NCI-H345 treated with DMSO at 0.1 percent for 48 hours (cell line): ENCODE data around the gene ABCC1.
"Not testable (repeated sequence)": the region's sequence is repeated elsewhere in the genome, so short reads cannot be mapped to it uniquely, and the experiment has no call there.

ENCODE experiments used
- DNase-seq: peaks from one replicate; lab custom pipeline; 2025; ENCODE audit not compliant: unreplicated experiment; lab: John Stamatoyannopoulos, UW

ABCC1 gene

DNA sequence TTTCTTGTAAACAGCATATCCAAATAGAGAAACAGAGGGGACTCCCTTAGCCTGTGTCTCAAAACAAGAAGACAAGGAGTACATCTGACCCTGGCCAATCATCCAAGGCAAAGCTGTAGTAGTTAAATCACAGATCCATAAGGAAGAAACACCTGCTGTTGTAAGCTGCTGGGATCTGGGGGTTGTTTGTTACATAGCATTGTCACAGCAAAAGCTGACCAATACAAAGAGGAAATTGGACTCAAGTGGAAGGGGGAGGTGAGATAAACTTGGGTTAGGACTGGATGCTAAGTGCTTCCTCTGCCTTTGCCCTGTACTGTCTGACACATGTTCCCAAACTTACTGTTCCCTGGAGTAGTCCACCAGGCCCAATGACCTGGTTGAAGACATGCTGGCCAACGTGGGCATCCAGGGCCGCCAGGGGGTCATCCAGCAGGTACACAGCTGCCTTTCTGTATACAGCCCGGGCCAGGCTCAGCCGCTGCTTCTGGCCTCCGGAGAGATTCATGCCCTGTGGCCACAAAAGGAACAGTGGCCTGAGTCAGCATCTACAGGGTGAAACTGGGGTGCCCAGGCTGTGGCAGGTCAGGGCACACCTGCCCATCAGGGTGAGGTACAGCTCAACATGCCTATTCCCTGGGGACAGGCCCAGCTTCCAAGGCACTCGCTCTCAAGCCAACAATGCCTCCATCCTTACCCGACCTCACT lies 229.2 kb downstream of the ABCC1 start:
- no peak for DNase-seq

DNA sequence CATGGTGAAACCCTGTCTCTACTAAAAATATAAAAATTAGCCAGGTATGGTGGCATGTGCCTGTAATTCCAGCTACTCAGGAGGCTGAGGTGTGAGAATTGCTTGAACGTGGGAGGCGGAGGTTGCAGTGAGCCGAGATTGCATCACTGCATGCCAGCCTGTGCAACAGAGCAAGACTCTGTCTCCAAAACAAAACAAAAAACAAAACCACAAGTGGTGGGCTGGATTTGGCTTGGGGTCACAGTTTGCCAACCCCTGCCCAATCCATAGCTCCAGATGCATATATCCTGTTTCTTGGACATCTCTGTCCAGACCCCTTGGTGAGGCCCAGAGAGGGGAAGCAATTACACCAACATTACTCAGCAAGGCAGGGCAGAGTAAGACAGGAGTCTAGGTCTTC lies 232.3 kb downstream of the ABCC1 start:
- not testable (repeated sequence) for DNase-seq

DNA sequence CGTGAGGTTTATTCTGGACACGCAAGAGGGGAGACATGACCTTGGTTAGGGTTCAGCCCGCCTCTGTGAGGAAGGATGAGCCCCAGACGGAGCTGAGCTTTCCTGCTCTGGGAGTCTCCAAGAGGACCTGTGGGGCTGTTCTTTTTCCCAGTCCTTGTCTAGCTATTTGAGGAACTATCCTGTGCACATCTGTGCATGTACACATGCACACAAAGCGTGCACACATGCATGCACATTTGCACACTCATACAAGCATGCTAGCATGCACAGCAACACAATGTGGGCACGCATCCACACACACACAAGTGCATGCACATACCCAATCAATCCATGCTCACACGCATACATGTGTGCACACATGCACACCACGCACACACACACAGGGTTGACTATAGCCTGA lies 233.5 kb downstream of the ABCC1 start:
- no peak for DNase-seq

DNA sequence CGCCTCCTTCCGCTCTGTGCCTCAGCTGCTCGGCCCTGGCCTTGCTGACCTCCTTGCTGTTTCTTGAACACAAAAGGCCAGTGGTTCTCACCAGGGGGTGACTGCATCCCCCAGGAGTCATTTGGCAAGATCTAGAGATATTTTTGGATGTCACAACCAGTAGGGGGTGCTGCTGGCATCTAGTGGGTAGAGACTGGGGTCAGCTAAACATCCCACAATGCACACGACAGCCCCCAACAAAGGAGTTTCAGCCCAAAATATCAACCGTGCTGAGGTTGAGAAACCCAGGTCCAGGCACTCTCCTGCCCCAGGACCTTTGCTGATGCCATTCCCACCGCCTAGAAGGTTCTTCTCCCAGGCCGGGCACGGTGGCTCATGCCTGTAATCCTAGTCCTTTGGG lies 234.1 kb downstream of the ABCC1 start:
- DNase-seq: no peak

DNA sequence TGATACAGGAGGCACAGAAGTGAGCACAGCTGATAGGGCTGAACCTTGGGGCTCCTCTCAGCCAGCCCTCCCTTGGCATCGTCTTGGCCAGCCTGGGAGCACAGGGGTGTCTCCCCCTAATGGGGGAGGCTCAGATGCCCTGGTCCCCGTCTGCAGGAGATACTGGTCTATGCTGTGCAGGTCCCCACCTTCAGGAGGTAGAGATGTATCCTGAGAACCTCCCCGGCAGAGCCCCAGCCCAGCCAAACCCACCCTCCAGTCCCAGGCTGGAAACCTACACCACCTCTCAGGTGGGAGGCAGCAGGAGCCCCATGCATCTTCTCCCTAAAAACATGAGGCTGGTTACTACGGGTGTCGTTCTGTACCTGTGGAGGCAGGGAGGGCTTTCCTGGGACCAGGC lies 235.2 kb downstream of the ABCC1 start:
- DNase-seq: no peak

DNA sequence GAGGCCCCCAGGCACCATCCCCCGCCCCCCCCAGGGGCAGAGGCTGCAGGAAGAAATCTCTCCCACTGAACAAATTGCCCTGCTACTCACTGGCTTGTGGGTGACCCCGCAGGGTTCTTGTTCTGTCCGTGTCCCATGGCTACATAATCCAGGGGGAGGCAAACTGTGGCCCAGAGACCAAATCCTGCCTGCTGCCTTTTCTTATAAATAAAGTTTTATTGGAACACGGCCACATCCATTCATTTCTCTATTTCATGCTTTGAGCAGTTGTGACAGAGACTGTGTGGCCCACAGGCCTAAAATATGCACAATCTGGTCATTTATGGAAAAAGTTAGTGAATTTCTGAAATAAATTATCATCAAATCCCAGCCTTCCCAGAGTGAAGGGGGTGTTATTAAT lies 235.7 kb downstream of the ABCC1 start:
- DNase-seq: no peak

DNA sequence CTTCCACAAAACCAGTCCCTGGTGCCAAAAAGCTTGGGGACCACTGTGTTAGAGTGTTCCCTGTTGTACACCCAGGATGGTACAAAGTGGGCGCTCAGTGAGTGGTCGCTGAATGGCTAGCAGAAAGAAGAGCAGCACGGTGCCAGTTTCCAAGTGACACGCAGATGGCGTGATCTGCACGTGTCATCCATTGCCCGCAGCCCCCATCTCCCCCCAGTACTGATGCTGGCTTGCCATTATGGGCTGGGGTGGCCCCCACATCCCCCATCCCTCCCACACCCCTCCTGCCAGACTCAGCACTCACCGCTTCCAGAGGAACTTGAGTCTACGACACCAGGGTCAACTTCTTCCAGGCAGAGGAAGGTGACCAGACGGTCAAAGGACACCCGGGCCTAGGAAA lies 237.4 kb downstream of the ABCC1 start:
- DNase-seq: no peak

DNA sequence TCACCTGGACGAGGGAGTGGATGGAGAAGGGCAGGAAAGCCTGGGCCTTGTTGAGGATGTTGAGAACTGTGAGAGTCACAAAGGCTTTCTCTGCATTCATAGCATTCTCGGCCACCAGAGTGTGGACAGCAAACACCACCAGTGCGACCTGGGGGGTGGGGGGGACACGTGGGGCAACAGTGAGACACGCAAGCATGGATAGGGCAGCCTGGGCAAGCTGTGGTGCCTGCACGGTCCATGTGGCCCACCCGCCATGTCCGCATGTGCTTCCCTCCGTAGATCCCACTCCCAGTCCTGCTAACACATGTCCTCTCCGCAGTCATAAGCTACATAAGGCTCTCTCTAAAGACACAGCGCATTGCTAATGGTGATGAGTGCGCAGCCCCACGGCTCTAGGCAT lies 239.4 kb downstream of the ABCC1 start:
- DNase-seq: no peak

DNA sequence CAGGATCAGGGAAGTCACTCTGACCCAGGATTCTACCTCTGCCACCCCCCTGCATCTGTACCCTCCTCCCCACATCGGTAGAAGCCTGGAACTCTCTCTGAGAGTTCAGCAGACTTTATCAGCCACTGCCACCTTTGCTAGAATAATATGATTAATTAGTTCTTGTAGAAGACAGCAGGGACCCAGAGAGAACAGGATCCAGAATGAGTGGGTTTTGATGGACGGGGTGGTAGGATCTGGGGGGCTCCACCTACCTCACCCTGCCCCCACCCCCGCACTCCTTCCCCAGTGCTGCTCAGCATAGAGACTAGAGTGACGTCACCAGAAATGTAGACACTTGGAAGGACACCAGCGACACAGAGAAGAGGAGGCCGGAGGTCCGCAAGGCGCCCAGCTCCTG lies 240.4 kb downstream of the ABCC1 start:
- no peak for DNase-seq

DNA sequence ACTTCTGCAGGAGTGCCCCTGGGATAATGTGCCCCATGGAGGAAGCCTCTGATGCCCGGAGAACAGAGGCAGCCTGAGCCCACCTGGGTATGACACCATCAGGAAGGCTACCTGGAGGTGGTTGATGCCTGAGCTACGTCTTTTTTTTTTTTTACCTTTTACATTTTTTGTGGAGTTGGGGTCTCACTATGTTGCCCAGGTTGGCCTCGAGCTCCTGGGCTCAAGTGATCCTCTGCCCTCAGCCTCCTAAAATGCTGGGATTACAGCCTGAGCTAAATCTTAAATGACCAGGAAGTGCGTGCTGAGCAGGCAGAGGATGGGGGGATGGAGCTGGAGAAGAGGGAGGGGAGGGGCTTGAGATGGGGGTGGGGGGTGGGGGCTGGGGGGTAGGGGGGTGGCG lies 241.1 kb downstream of the ABCC1 start:
- DNase-seq: no peak

DNA sequence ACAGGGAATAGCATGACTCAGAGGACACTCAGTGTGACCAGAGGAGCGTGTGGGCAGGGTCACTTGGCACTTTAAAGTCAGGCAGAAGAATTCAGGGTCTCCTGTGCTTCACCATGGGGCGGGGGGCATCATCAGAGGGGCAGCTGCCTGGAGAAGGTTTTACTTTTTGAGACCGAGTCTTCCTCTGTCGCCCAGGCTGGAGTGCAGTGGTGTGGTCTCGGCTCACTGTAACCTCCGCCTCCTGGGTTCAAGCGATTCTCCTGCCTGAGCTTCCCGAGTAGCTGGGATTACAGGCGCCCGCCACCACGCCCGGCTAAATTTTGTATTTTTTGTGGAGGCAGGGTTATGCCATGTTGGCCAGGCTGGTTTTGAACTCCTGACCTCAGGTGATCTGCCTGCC lies 241.6 kb downstream of the ABCC1 start:
- DNase-seq: not testable (repeated sequence)

DNA sequence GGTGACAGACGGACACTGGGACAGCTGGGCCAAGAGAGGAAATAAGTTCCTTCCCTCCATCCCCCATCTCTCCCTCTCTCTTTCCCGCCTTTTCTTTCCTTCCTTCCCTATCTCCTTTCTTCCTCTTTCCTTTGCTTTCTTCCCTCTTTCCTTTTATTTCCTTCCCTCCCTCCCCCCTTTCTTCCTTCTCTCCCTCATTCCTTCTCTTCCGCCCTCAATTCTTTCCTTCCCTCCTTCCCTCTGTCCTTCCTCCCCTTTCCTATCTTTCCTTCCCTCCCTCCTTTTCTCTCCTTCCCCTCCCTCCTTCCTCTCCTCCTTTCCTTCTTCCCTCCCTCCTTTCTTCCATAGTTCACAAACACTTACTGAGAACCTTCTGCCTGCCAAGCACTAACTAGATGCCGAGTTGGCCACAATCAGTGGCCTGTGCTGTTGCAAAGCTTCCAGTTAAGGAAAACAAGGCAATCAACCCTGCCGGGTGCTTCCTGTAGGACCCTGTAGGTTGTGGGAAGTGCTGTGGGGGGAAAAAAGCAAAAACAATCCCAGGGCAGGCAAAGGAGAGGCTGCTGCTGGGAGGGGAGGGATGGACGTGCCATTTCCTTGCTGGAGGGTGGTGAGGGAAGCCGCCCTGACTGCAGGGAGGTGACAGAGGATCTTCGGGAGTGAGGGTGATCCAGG lies 242.2 kb downstream of the ABCC1 start:
- DNase-seq: no peak
